ENCODE measurements around the gene TSPAN14. TPM values are rescaled to one million over a fixed set of nuclear protein-coding genes. Genes with fewer than 3 reads are reported as not detected.

TSPAN14 gene
- total and polyA plus RNA-seq, 2 of the 8 experiments (the other 6 are each of a cell fraction or from before 2014, with no cell fraction given), result 47.4 to 57.8 TPM

- no peak overlapping the region for H4K91ac ChIP-seq (replicated peaks; ENCODE audit: insufficient read length, low read length)
- no peaks in the 10 kb centered on the region for H4K20me1 ChIP-seq (replicated peaks in 1 of 2; ENCODE audit: control insufficient read depth in 1 of 2, insufficient read depth in 2 of 2, low read length in 2 of 2)
- no peak overlapping the region for H4K5ac ChIP-seq (ENCODE audit: insufficient read length, low read depth, low read length)
- H3K9me3 ChIP-seq (ENCODE audit: insufficient read depth in 2 of 2, low read depth in 1 of 2, low read length in 1 of 2), result no peaks in the 10 kb centered on the region
- no peak overlapping the region for H3K23ac ChIP-seq (ENCODE audit: insufficient read length)
- no peak for FAIRE-seq
- CTCF ChIA-PET (ENCODE audit: partially characterized antibody), result interaction anchor here (0.9 to 38.4 kb wide), 4 partner anchors 19 to 148 kb away, joined by 4 to 1263 read pairs (median 230); no protein-coding TSS in a partner anchor
- no peak overlapping the region for H3K14ac ChIP-seq (ENCODE audit: insufficient read length)
- no peak overlapping the region for H3K4me2 ChIP-seq (ENCODE audit: insufficient read depth in 1 of 2, low read depth in 2 of 2, low read length in 2 of 2)
- H2BK12ac ChIP-seq (ENCODE audit: low read depth, low read length), result no peak overlapping the region
- no peak for DNase-seq (ENCODE audit: low read depth in 1 of 2, low spot score in 2 of 2)
- POLR2A ChIA-PET (ENCODE audit: partially characterized antibody), result interaction anchor here (1.0 to 2.1 kb wide), 3 partner anchors 13 to 41 kb away, joined by 4 to 5 read pairs (median 5); no protein-coding TSS in a partner anchor
- H3K36me3 ChIP-seq (ENCODE audit: control insufficient read depth in 2 of 4, insufficient read depth in 4 of 4, low read length in 3 of 4), result no peaks in the 10 kb centered on the region
- H2BK15ac ChIP-seq (ENCODE audit: low read length), result no peak overlapping the region
- no peak overlapping the region for H3K27ac ChIP-seq (ENCODE audit: low read depth, low read length)
- no peaks in the 10 kb centered on the region for H3K79me2 ChIP-seq (ENCODE audit: control insufficient read depth in 1 of 2, insufficient read depth in 2 of 2, low read length in 2 of 2)
- no peak overlapping the region for H3K4me3 ChIP-seq (ENCODE audit: extremely low read depth in 1 of 4, insufficient read depth in 2 of 4, low read depth in 3 of 4, low read length in 4 of 4)
- H2BK120ac ChIP-seq (replicated peaks; ENCODE audit: low read depth, low read length), result no peak overlapping the region
- no peak overlapping the region for H2AFZ ChIP-seq (ENCODE audit: low read length)
- H3K79me1 ChIP-seq (ENCODE audit: low read depth, low read length), result no peaks in the 10 kb centered on the region
- H2BK20ac ChIP-seq (ENCODE audit: low read length), result no peak overlapping the region
- H4K8ac ChIP-seq (ENCODE audit: extremely low read depth, insufficient read depth, low read length), result no peak overlapping the region
- peaks cover 0 to 3% (median 0%) of the 10 kb centered on the region in 4 experiments; a peak in 1 of 7 replicates for H3K4me1 ChIP-seq (replicated peaks in 1 of 4; ENCODE audit: control insufficient read depth in 3 of 4, insufficient read depth in 4 of 4, low read length in 3 of 4)
- H3K56ac ChIP-seq (replicated peaks; ENCODE audit: insufficient read length, low read depth, low read length), result no peak overlapping the region
- H2BK5ac ChIP-seq (ENCODE audit: low read depth, low read length), result no peak overlapping the region
- H3K9ac ChIP-seq (replicated peaks in 1 of 4; ENCODE audit: extremely low read depth in 1 of 4, low read depth in 3 of 4, low read length in 3 of 4), result no peak overlapping the region
- H2AK5ac ChIP-seq (ENCODE audit: low read depth, low read length), result no peak overlapping the region
- WGBS, 2 experiments (ENCODE audit: extremely low coverage in 1 of 2, insufficient coverage in 1 of 2, insufficient read length in 1 of 2, insufficient replicate concordance in 2 of 2, low coverage in 1 of 2, low lambda C conversion rate in 2 of 2, missing lambda C conversion rate in 1 of 2), result 82 to 100% methylated on average over 1 to 7 of the region's 7 CpGs
- no peaks in the 10 kb centered on the region; the same call in 1 of the 2 replicates for H3K23me2 ChIP-seq (ENCODE audit: low read depth, low read length)
- no peak overlapping the region for H3K18ac ChIP-seq (ENCODE audit: extremely low read depth, low read length)
- H3K4ac ChIP-seq (replicated peaks; ENCODE audit: insufficient read length, low read depth, low read length), result no peak overlapping the region
- H3K27me3 ChIP-seq (replicated peaks in 1 of 4; ENCODE audit: control insufficient read depth in 3 of 4, extremely low read depth in 1 of 4, insufficient read depth in 3 of 4, low read length in 3 of 4), result no peaks in the 10 kb centered on the region; a peak in 1 of 7 replicates
- TF ChIP-seq SUZ12 (IDR thresholded peaks at IDR 0.05; ENCODE audit: low read length), result no peak
- no peak for TF ChIP-seq BACH1 (IDR thresholded peaks at IDR 0.05; ENCODE audit: low read length)
These were observed 6.5 kb upstream of the TSPAN14 start for GRCh38 chr10:80447436-80448190.
